ENCODE data around the gene TET1.

DNA sequence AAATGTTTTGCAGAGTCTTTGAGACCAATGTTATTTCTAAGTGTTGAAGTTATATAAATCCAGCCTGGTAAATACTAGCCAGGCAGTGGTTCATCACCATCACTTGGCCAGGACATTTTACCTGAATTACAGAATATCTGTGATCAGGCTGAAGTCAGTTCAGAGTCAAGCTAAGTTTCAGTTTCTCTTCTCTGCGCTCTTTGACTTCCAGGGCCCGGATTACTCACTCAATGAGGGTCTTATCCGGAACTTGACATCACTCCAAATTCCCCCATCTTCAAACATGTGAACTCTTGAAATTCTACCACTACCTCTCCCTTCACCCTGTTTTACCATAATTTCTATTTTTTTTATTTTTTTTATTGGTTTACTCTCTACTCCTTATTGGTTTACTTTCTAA lies 124.3 kb downstream of the TET1 start:
- TF ChIP-seq, protein P1, sequence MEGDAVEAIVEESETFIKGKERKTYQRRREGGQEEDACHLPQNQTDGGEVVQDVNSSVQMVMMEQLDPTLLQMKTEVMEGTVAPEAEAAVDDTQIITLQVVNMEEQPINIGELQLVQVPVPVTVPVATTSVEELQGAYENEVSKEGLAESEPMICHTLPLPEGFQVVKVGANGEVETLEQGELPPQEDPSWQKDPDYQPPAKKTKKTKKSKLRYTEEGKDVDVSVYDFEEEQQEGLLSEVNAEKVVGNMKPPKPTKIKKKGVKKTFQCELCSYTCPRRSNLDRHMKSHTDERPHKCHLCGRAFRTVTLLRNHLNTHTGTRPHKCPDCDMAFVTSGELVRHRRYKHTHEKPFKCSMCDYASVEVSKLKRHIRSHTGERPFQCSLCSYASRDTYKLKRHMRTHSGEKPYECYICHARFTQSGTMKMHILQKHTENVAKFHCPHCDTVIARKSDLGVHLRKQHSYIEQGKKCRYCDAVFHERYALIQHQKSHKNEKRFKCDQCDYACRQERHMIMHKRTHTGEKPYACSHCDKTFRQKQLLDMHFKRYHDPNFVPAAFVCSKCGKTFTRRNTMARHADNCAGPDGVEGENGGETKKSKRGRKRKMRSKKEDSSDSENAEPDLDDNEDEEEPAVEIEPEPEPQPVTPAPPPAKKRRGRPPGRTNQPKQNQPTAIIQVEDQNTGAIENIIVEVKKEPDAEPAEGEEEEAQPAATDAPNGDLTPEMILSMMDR (conservative IDR thresholded peaks at IDR 0.05) = no peak
- TF ChIP-seq EZH2 (IDR thresholded peaks at IDR 0.05; ENCODE audit: low read depth) = no peak

All from PC-9 (cell line).